HL-60 (cell line): ENCODE measurements around the gene BCAP29.

ENCODE experiments used
- SPI1 ChIP-seq: IDR thresholded peaks from 2 replicates; pipeline ENCODE4 v1.6.1; 2012; ENCODE audit warnings: low read depth, mild to moderate bottlenecking, borderline replicate concordance
- TF ChIP-seq, protein P1 (sequence below): IDR thresholded peaks from one replicate; pipeline ENCODE4 v1.5.1; 2011; ENCODE audit warnings: low read length, control low read depth, inconsistent platforms; ENCODE audit not compliant: insufficient read depth

DNA sequence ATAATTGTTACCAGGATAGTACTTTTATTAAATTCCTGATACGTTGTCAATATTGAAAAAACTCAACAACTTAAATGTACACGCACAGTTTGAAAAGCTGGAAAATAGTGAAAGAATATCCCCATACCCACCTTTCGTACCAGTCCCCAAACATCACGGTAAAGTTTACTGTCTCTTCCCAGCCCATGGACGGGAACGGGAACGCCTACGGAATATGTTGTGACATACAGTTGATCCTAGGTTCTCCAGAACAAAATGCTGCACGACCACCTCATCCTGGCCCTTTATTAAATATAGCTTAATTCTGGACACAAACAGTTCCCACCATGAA lies 527 bp upstream of the BCAP29 start:
- TF ChIP-seq, protein P1, sequence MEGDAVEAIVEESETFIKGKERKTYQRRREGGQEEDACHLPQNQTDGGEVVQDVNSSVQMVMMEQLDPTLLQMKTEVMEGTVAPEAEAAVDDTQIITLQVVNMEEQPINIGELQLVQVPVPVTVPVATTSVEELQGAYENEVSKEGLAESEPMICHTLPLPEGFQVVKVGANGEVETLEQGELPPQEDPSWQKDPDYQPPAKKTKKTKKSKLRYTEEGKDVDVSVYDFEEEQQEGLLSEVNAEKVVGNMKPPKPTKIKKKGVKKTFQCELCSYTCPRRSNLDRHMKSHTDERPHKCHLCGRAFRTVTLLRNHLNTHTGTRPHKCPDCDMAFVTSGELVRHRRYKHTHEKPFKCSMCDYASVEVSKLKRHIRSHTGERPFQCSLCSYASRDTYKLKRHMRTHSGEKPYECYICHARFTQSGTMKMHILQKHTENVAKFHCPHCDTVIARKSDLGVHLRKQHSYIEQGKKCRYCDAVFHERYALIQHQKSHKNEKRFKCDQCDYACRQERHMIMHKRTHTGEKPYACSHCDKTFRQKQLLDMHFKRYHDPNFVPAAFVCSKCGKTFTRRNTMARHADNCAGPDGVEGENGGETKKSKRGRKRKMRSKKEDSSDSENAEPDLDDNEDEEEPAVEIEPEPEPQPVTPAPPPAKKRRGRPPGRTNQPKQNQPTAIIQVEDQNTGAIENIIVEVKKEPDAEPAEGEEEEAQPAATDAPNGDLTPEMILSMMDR = no peak
- TF ChIP-seq SPI1 = no peak
